GM20431 (cell line): ENCODE data around the gene C17orf114.

Experiments used
- in situ Hi-C: fragments of 300-500 bp; cut with MseI, MboI; formaldehyde crosslinking; loops from one replicate; pipeline ENCODE4 v1.15.0; 2020; ENCODE audit warnings: low sequenced_read_pairs; ENCODE audit not compliant: unreplicated experiment

C17orf114 gene

DNA sequence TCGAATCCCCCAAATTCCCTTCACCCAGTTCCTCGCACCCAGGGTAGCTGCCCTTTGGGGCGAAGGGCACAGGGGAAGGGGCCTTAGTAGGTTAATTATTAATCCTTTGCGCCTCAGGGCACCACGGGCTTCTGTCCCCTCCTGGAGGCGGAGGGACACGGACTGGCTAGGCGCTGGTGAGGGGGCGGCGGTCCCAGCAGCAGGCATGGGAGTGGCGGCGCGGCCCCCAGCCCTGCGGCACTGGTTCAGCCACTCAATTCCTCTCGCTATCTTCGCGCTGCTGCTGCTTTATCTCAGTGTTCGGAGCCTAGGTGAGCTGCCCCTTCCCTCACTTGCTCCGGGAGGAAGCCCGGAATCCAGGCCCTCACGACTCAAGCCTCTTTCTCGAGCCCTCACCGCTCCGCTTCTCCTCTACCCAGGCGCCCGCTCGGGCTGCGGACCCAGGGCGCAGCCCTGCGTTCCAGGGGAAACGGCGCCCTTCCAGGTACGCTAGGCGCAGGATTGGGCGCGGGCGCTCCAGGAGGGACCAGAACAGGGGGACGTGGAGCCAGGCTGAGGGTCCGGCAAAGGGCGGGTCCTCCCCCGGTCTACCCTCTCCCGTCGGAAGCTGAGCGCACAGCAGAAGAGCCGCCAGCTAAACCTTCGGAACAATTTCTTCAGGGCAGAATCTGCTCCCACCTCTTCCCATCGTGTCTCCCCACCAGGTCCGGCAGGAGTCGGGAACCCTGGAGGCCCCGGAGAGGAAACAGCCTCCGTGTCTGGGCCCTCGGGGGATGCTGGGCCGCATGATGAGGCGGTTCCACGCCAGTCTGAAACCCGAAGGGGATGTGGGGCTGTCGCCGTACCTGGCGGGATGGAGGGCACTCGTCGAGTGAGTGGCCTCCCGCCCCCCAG, 13.1 kb downstream of the C17orf114 start, which contains the start of gene GLTPD2:
GLTPD2 (plus strand) TSS at position 158 of the 894 bp plus-strand sequence; CDS start at position 206, 48 bp downstream.
- in situ Hi-C loops = no loop called here

GRCh38 chr17:4788159-4788806, 13.8 kb downstream of the C17orf114 start:
- in situ Hi-C loops = no loop called here

DNA sequence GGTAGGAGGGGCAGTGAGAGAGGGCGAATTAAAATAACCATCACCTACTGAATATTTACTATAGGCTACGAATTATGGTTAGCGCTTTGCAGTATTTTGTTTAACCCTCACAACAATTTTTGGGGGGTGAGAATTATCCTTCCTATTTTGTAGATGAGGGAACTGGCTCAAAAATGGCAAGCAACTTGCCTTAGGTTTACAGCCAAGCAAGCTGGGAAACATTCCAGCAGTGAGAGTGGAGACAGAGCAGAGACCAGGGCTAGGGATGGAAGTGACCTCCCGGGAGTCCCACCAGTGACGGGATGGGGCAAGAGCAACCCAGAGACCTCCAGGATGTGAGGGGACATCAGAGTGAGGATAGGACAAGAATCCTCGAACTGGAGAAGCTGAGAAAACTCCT, 15.6 kb downstream of the C17orf114 start:
- in situ Hi-C loops = no loop called here

DNA sequence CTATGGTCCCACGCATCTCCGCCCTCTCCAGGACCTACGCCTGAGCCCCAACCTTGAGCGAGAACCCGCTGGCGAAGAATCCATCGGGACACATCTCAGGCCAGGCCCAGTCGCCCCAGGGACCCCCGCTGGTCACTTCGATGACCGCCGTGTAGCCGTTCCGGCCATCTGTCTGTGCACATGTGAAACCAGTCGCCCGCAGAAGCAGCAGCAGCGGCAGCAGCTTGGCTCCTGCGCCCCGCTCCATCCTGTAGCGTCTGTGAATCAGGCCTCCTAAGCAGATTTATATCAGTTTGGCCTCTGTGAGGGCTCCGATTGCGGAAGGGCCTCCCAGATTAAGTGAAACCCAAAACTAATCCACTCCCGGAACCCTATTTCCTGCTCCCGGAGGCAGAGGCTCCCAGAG, 16.0 kb downstream of the C17orf114 start, which contains the start of gene VMO1:
VMO1 (minus strand) TSS at position 259 of the 406 bp plus-strand sequence; CDS start at position 247, 12 bp downstream.
- in situ Hi-C loops = no loop called here

GRCh38 chr17:4785311-4786105, 16.6 kb downstream of the C17orf114 start:
- in situ Hi-C loops = no loop called here

DNA sequence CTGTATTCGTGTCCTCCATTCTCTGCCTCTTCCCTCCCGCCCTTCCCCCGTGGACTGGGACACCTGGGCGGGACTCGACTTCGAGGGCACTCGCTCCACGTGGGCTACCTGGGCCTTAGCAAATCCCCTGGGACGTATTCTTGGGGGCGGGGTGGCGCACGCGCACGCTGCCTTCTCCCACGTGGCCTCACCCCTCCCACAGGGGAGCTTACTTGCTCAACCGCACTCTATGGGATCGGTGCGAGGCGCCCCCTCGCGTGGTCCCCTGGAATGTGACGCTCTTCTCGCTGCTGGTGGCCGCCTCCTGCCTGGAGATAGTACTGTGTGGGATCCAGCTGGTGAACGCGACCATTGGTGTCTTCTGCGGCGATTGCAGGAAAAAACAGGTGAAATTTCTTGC, 19.5 kb downstream of the C17orf114 start:
- in situ Hi-C loops = no loop called here

- in situ Hi-C loops = no loop called here
Measured at GRCh38 chr17:4780325-4780955, 21.7 kb downstream of the C17orf114 start.

- in situ Hi-C loops = no loop called here
Measured at GRCh38 chr17:4777969-4778760, 24.0 kb downstream of the C17orf114 start.

DNA sequence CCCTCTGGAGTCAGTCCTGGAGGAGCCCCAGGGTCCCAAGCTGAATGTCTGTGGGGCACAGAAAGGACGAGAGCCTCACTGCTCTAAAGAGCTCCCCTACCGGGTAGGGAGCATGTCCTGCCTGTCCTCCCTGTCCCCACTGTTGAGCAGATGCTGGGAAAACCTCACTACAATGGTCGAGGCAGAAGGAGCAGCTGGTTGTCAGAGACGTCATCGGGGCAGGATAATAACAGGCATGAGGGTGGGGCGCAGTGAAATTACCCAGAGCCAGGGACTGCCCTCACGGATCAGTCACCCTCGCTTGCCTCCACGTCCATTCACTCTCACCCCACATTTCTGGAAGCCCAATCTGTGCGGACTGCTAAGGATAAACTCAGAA, 29.9 kb downstream of the C17orf114 start:
- in situ Hi-C loops = no loop called here

GRCh38 chr17:4771519-4772234, 30.5 kb downstream of the C17orf114 start, which contains the start of gene TM4SF5:
TM4SF5 (plus strand) TSS chr17:4771886; CDS start chr17:4771923, 37 bp downstream.
- in situ Hi-C loops = no loop called here

DNA sequence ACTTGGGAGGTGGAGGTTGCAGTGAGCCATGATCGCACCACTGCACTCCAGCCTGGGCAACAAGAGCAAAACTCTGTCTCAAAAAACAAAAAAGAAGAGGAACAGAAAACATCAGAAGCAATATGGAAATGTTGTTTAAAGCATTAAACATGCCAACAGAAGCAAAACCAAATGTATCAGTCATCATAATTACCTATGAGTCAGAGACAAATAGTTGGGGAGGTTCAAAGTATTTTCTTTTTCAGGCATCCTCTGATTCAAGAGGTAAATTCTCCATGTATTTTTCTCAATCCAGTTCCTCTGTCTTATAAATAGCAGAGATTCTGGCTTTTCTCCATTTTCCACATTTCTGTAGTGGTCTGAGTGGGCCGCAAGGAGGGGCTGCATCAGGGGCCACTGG, 32.5 kb downstream of the C17orf114 start:
- in situ Hi-C loops = no loop called here

GRCh38 chr17:4768298-4768697, 33.8 kb downstream of the C17orf114 start:
- in situ Hi-C loops = no loop called here

- in situ Hi-C loops = no loop called here
Measured at GRCh38 chr17:4766723-4767122, 35.4 kb downstream of the C17orf114 start.

GRCh38 chr17:4766201-4766600, 35.9 kb downstream of the C17orf114 start:
- in situ Hi-C loops = no loop called here

DNA sequence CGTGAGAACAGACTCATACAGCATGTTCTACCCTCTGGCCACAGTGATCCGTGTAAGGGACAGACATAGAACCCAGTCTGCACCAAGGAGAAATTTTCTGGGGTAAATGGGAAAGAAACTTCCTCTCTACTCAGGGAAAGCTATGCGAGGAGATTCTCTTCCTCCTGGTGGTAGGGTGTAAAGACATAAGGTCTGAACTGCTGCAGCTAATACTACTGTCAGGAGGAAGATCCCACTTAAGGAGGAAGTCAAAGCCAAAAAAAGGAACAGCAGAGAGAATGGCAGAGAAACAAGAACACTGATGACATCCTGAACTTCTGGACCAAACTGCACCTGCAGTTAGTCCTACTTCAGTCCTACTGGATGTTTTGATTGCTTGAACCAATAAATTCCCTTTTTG, 37.5 kb downstream of the C17orf114 start:
- in situ Hi-C loops = no loop called here

DNA sequence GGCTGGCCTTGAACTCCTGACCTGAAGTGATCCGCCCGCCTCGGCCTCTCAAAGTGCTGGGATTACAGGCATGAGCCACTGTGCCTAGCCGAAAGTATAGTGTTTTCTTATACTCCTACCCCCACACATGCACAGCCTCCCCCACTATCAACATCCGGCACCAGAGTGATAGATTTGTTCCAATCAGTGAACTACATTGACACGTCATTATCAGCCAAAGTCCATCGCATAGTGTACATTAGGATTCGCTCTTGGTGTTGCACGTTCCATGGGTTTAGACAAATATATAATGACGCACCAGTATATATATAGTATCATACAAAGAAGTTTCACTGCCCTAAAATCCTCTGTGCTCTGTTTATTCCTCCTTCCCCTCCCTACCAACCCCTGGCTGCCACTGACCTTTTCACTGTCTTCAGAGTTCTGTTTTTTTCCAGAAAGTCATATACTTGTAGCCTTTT, 42.3 kb downstream of the C17orf114 start:
- in situ Hi-C loops = no loop called here

- in situ Hi-C loops = no loop called here
Measured at GRCh38 chr17:4753392-4753791, 48.7 kb downstream of the C17orf114 start.

- in situ Hi-C loops = no loop called here
Measured at GRCh38 chr17:4751932-4752331, 50.2 kb downstream of the C17orf114 start.
